Panc1 (cell line): ENCODE measurements around the gene CXorf38. TPM values are rescaled to one million over a fixed set of nuclear protein-coding genes. Genes with fewer than 3 reads are reported as not detected.

Experiments
- ATAC-seq: fragments of 200-7000 bp; cut with Tn5 transposase; 2 replicates; pipeline ENCODE4 v1.9.1; 2020; ENCODE audit warnings: mild to moderate bottlenecking, moderate library complexity
- Bru-seq: library from RNA; stranded (reverse); fragments of 400-500 nt; gene quantifications from one replicate; lab custom pipeline; 2021; lab: Mats Ljungman, UMichigan
- BruChase-seq, 2 experiments: library from RNA; stranded (reverse); fragments of 400-500 nt; gene quantifications; one replicate each; lab custom pipeline; 2021; lab: Mats Ljungman, UMichigan
- BruUV-seq: library from RNA; stranded (reverse); fragments of 400-500 nt; replicated peaks from 2 replicates; lab custom pipeline; 2021; lab: Mats Ljungman, UMichigan
- CTCF ChIA-PET: fragments of 300-600 bp; sonication (Branson Sonifier 250); formaldehyde crosslinking; loops from one replicate; lab custom pipeline; 2022; ENCODE audit warnings: antibody characterized with exemption; lab: Charles Lee
- POLR2A ChIA-PET: fragments of 300-600 bp; sonication (Branson Sonifier 250); formaldehyde crosslinking; loops from one replicate; lab custom pipeline; 2022; ENCODE audit warnings: antibody characterized with exemption; lab: Charles Lee
- DNase-seq: peaks from one replicate; pipeline ENCODE4 v3.0.0-alpha.2; 2010; ENCODE audit warnings: low read depth, low spot score
- H3K27ac ChIP-seq: 2 replicates; pipeline ENCODE4 v1.5.1; 2011; ENCODE audit warnings: mild to moderate bottlenecking, low read length, inconsistent platforms
- H3K27me3 ChIP-seq: fragments of 200-500 bp; sonication (Bioruptor generic); 2 replicates; pipeline ENCODE4 v1.6.0; 2014; ENCODE audit warnings: low read length, inconsistent platforms; ENCODE audit not compliant: control insufficient read depth, insufficient read depth
- H3K36me3 ChIP-seq: fragments of 200-500 bp; sonication (Bioruptor generic); 2 replicates; pipeline ENCODE4 v1.5.1; 2014; ENCODE audit warnings: inconsistent platforms, mild to moderate bottlenecking, low read length, moderate library complexity; ENCODE audit not compliant: control insufficient read depth, insufficient read depth
- H3K4me1 ChIP-seq: 2 replicates; pipeline ENCODE4 v1.5.1; 2011; ENCODE audit warnings: inconsistent platforms, mild to moderate bottlenecking, low read length, moderate library complexity; ENCODE audit not compliant: control insufficient read depth, insufficient read depth
- H3K4me3 ChIP-seq, 2 experiments: 2 replicates each; pipeline ENCODE4 v1.5.1; 2011 to 2012; ENCODE audit warnings: low read depth in 2 of 2, low read length in 2 of 2, mild to moderate bottlenecking in 2 of 2, inconsistent platforms in 1 of 2, moderate library complexity in 1 of 2
- H3K9me3 ChIP-seq: fragments of 200-500 bp; sonication (Bioruptor generic); 2 replicates; pipeline ENCODE4 v1.5.1; 2014; ENCODE audit warnings: low read depth, mild to moderate bottlenecking, inconsistent platforms, low read length, moderate library complexity; ENCODE audit not compliant: control insufficient read depth, insufficient read depth
- CTCF ChIP-seq: fragments of 450-650 bp; IDR thresholded peaks from 2 replicates; pipeline ENCODE4 v1.5.1; 2017; ENCODE audit warnings: mild to moderate bottlenecking
- POLR2AphosphoS5 ChIP-seq: IDR thresholded peaks from 2 replicates; pipeline ENCODE4 v1.6.1; 2012; ENCODE audit warnings: mild to moderate bottlenecking, low read depth, low read length, moderate library complexity
- REST ChIP-seq, 2 experiments: IDR thresholded peaks; 2 replicates each; pipeline ENCODE4 v1.6.1; 2011 to 2012; ENCODE audit warnings: low read depth in 2 of 2, control low read depth in 1 of 2, low read length in 1 of 2, mild to moderate bottlenecking in 1 of 2, moderate library complexity in 1 of 2; ENCODE audit not compliant: insufficient read depth in 1 of 2
- SIN3A ChIP-seq: IDR thresholded peaks from 2 replicates; pipeline ENCODE4 v1.6.1; 2012; ENCODE audit warnings: low read depth, mild to moderate bottlenecking, low read length, moderate library complexity, borderline replicate concordance; ENCODE audit not compliant: insufficient read depth
- TCF7L2 ChIP-seq: IDR thresholded peaks from 2 replicates; pipeline ENCODE4 v1.6.1; 2011; ENCODE audit warnings: mild to moderate bottlenecking, low read depth, low read length, inconsistent platforms
- in situ Hi-C: cut with HindIII; loops from 2 replicates; pipeline ENCODE4 v1.10.0; 2016; ENCODE audit warnings: low sequenced_read_pairs, low pct_unique_long_range_greater_than_20kb
- intact Hi-C: fragments of 100-400 bp; cut with micrococcal nuclease; formaldehyde crosslinking; loops from one replicate; pipeline ENCODE4 v1.10.0; 2022; ENCODE audit not compliant: unreplicated experiment
- long read RNA-seq: library from polyadenylated mRNA; unstranded; transcript quantifications from one replicate; pipeline ENCODE4 v2.0.0, GENCODE V29; 2021; ENCODE audit not compliant: unreplicated experiment
- polyA plus RNA-seq: library from polyadenylated mRNA; unstranded; fragments of >200 nt; gene quantifications from one replicate; pipeline ENCODE4 v1.2.1, GENCODE V29; 2012; ENCODE audit warnings: missing spikeins; ENCODE audit not compliant: insufficient read length
- total RNA-seq: library from RNA; stranded (reverse); gene quantifications from one replicate; pipeline ENCODE4 v1.2.1, GENCODE V29; 2021; ENCODE audit not compliant: unreplicated experiment

Gene CXorf38
- total RNA-seq (7.8 TPM), Bru-seq, nascent RNA (percentile 65 among the genes with signal in this experiment), BruChase-seq, experiment 1, labeled RNA remaining after a 2-hour chase (percentile 69 among the genes with signal in this experiment), BruChase-seq, experiment 2, labeled RNA remaining after a 6-hour chase (percentile 74 among the genes with signal in this experiment)
- 5.6 TPM for polyA plus RNA-seq
- long read RNA-seq, transcript CXorf38-201 (7 exons, 2,118 nt): major isoform, 6 of 15 reads
- long read RNA-seq, partial matches to known transcripts: 2 of 15 reads
- long read RNA-seq, other reads (novel, unspliced or antisense): 7 of 15 reads

- intact Hi-C loops (no loop called here), in situ Hi-C loops (no loop called here)
- no peaks in the 10 kb centered on the region for H3K36me3 ChIP-seq
- POLR2A ChIA-PET: no interaction called here
- DNase-seq (no peak), ATAC-seq (peak; percentile 90)
- no peak for TF ChIP-seq TCF7L2
- TF ChIP-seq CTCF: no peak
- TF ChIP-seq SIN3A: no peak
- no peak for TF ChIP-seq REST (IDR thresholded peaks at IDR 0.05; ENCODE audit: insufficient read depth in 1 of 2, low read depth in 2 of 2, low read length in 1 of 2)
- TF ChIP-seq POLR2AphosphoS5: peak; percentile 48; the same call in 1 of the 2 replicates
- H3K27ac ChIP-seq: peak within 1 kb of the TSS; percentile 73
- peak within 1 kb of the TSS; percentile 66 to 67 for H3K4me3 ChIP-seq
- BruUV-seq: no TSS peak
- H3K27me3 ChIP-seq: no peaks in the 10 kb centered on the region
- no peaks in the 10 kb centered on the region for H3K4me1 ChIP-seq
- CTCF ChIA-PET: interaction anchor here (0.7 kb wide), 1 partner anchor 104 kb away, joined by 4 read pairs; no protein-coding TSS in a partner anchor
- H3K9me3 ChIP-seq: no peaks in the 10 kb centered on the region
Measured at GRCh38 chrX:40647307-40648197, at the start of gene CXorf38. TSS of gene CXorf38 (minus strand) at chrX:40647561. CDS start at chrX:40647520, 41 bp downstream.

GRCh38 chrX:40694802-40695201 lies 47.4 kb upstream of the CXorf38 start:
- in situ Hi-C loops: no loop called here
- DNase-seq: no peak

More at GRCh38 chrX:40694802-40695201, 47.4 kb upstream of the CXorf38 start:
- ATAC-seq: no peak
- H3K27me3 ChIP-seq: no peaks in the 10 kb centered on the region
- ChIA-PET CTCF (no interaction called here), POLR2A (no interaction called here)
- intact Hi-C loops: no loop called here
- H3K27ac ChIP-seq: no peak overlapping the region
- no peak for TF ChIP-seq CTCF
- peaks cover 2% of the 10 kb centered on the region; the same call in 1 of the 2 replicates for H3K36me3 ChIP-seq
- H3K4me3 ChIP-seq: no peak overlapping the region
- BruUV-seq: no TSS peak
- H3K9me3 ChIP-seq: no peaks in the 10 kb centered on the region
- H3K4me1 ChIP-seq: no peaks in the 10 kb centered on the region
